ENCODE measurements around the gene TSHZ1. TPM values are rescaled to one million over a fixed set of nuclear protein-coding genes. Genes with fewer than 3 reads are reported as not detected.

TSHZ1 gene
- total RNA-seq, 2 experiments from 2014 or later = 18.2 to 19.0 TPM

Other genes with a start within 250 kb of the TSHZ1 start
- 10 to 100 TPM; 39.8 to 41.4 TPM for gene PTGR3, start 1.7 kb upstream of the TSHZ1 start, total RNA-seq
- gene SMIM21, start 216.9 kb downstream of the TSHZ1 start, total RNA-seq = not detected